K562 (cell line): ENCODE results near the gene IKBKE.

Experiments used
- CEBPB ChIP-seq: fragments of 450-650 bp; IDR thresholded peaks from 2 replicates; pipeline ENCODE4 v1.6.1; 2016; ENCODE audit warnings: missing genetic modification characterization, missing compliant biosample characterization
- CTCF ChIP-seq, 3 experiments: IDR thresholded peaks in 2 of 3; conservative IDR thresholded peaks in 1 of 3; 2 replicates each; pipeline ENCODE4 v1.5.1; 2011 to 2012; ENCODE audit warnings: low read length in 3 of 3, mild to moderate bottlenecking in 3 of 3, control low read depth in 2 of 3, improper control_type of control experiment in 1 of 3, inconsistent platforms in 1 of 3, low read depth in 1 of 3, mixed read lengths in 1 of 3, moderate library complexity in 1 of 3; ENCODE audit not compliant: insufficient read depth in 2 of 3
- HBP1 ChIP-seq: fragments of 450-650 bp; formaldehyde crosslinking; IDR thresholded peaks from 2 replicates; pipeline ENCODE4 v1.4.0; 2022; ENCODE audit warnings: missing genetic modification characterization
- NRF1 ChIP-seq, 2 experiments: fragments of 450-650 bp; IDR thresholded peaks in 1 of 2; conservative IDR thresholded peaks in 1 of 2; 2 replicates each; pipeline ENCODE4 v1.6.1; 2014; ENCODE audit warnings: mild to moderate bottlenecking in 2 of 2
- SIN3A ChIP-seq, 2 experiments: fragments of 150-350 bp in 1 of 2; IDR thresholded peaks; 2 replicates each; pipeline ENCODE4 v1.6.1; 2011 to 2016; ENCODE audit warnings: borderline replicate concordance in 2 of 2, low read depth in 2 of 2, low read length in 2 of 2, mild to moderate bottlenecking in 2 of 2, moderate library complexity in 2 of 2; ENCODE audit not compliant: control insufficient read depth in 1 of 2

- TF ChIP-seq CTCF (IDR thresholded peaks at IDR 0.05 in 2 of 3, conservative IDR thresholded peaks at IDR 0.05 in 1 of 3; ENCODE audit: insufficient read depth in 2 of 3, low read depth in 1 of 3, low read length in 3 of 3) (no peak), NRF1 (conservative IDR thresholded peaks at IDR 0.05 in 1 of 2, IDR thresholded peaks at IDR 0.05 in 1 of 2) (no peak), SIN3A (IDR thresholded peaks at IDR 0.05; ENCODE audit: borderline replicate concordance in 2 of 2, control insufficient read depth in 1 of 2, low read depth in 2 of 2, low read length in 2 of 2) (no peak), HBP1 (no peak), CEBPB (tag) (peak; percentile 77)
Measured at GRCh38 chr1:206502812-206503211, 32.5 kb downstream of the IKBKE start.
